K562 (cell line): Measurements from ENCODE around the gene NDUFV2. TPM values are rescaled to one million over a fixed set of nuclear protein-coding genes. Genes with fewer than 3 reads are reported as not detected.
A peak's percentile ranks its signal among the peaks of the same experiment; 100 is the strongest.

Experiments
- ATAC-seq: fragments of 200-7000 bp; cut with Tn5 transposase; 3 replicates; pipeline ENCODE4 v1.9.1; 2020; ENCODE audit warnings: moderate library complexity
- BruUV-seq: library from RNA; stranded (reverse); fragments of 400-500 nt; replicated peaks from 2 replicates; lab custom pipeline; 2021; lab: Mats Ljungman, UMichigan
- CTCF ChIA-PET: fragments of 300-600 bp; formaldehyde crosslinking; extraction: SDS; loops from one replicate; lab custom pipeline; 2021; ENCODE audit warnings: low intra/inter-chr PET ratio; lab: Yijun Ruan, JAX
- POLR2A ChIA-PET: fragments of 300-600, 350-650 bp; sonication (Branson Sonifier 250); formaldehyde crosslinking; extraction: SDS; loops from one replicate; lab custom pipeline; 2021; ENCODE audit warnings: antibody characterized with exemption, inconsistent platforms; lab: Yijun Ruan, JAX
- DNase-seq, 4 experiments: peaks; one replicate each; pipeline versions ENCODE4 v3.0.0 to v3.0.0-alpha.2; 2011 to 2018; ENCODE audit warnings: low spot score in 3 of 4, mixed read lengths in 3 of 4; ENCODE audit errors: extremely low read depth in 1 of 4
- FAIRE-seq: peaks from 2 replicates; lab custom pipeline; 2011; peaks lifted over from hg19 to GRCh38; lab: Jason Lieb, UNC
- H2AFZ ChIP-seq: 2 replicates; pipeline ENCODE4 v1.6.0; 2011; ENCODE audit warnings: low read depth, low read length, control low read depth, inconsistent platforms
- H3K27ac ChIP-seq: fragments of 200-600 bp; 3 replicates; pipeline ENCODE4 v1.8.0; 2011; ENCODE audit warnings: low read depth, mild to moderate bottlenecking, control low read depth, inconsistent platforms, low read length, moderate library complexity, mixed read lengths; ENCODE audit errors: extremely low read depth
- H3K27me3 ChIP-seq, 2 experiments: fragments of 300-600 bp in 1 of 2; 2 replicates in 1 of 2; 3 replicates in 1 of 2; pipeline versions ENCODE4 v1.6.0 to v1.8.0; 2011; ENCODE audit warnings: inconsistent platforms in 2 of 2, low read length in 2 of 2, mild to moderate bottlenecking in 1 of 2, mixed read lengths in 1 of 2, moderate library complexity in 1 of 2; ENCODE audit not compliant: control insufficient read depth in 2 of 2, insufficient read depth in 2 of 2
- H3K36me3 ChIP-seq: fragments of 300-600 bp; 3 replicates; pipeline ENCODE4 v1.8.0; 2011; ENCODE audit warnings: mild to moderate bottlenecking, low read length, inconsistent platforms; ENCODE audit not compliant: control insufficient read depth, insufficient read depth
- H3K4me1 ChIP-seq, 2 experiments: fragments of 200-600 bp in 1 of 2; replicated peaks in 1 of 2; 2 replicates in 1 of 2; 3 replicates in 1 of 2; pipeline versions ENCODE4 v1.5.1 to v1.8.0; 2011; ENCODE audit warnings: inconsistent platforms in 2 of 2, low read length in 2 of 2, mild to moderate bottlenecking in 1 of 2, mixed read lengths in 1 of 2, moderate library complexity in 1 of 2; ENCODE audit not compliant: control insufficient read depth in 2 of 2, insufficient read depth in 2 of 2
- H3K4me2 ChIP-seq: 2 replicates; pipeline ENCODE4 v1.6.1; 2011; ENCODE audit warnings: low read length, control low read depth, inconsistent platforms, mixed read lengths; ENCODE audit not compliant: insufficient read depth
- H3K4me3 ChIP-seq: fragments of 200-600 bp; sonication (generic), shearing (Covaris generic); 2 replicates; pipeline ENCODE4 v1.5.1; 2016; ENCODE audit warnings: control low read depth, inconsistent platforms
- H3K79me2 ChIP-seq: fragments of 200-600 bp; 3 replicates; pipeline ENCODE4 v1.8.0; 2011; ENCODE audit warnings: low read length, inconsistent platforms; ENCODE audit not compliant: control insufficient read depth, insufficient read depth
- H3K9ac ChIP-seq, 2 experiments: 2 replicates each; pipeline versions ENCODE4 v1.6.0 to v1.6.1; 2011; ENCODE audit warnings: low read depth in 2 of 2, low read length in 2 of 2, control low read depth in 1 of 2, inconsistent platforms in 1 of 2, mild to moderate bottlenecking in 1 of 2, mixed read lengths in 1 of 2; ENCODE audit not compliant: insufficient read depth in 1 of 2
- H3K9me1 ChIP-seq: one replicate; pipeline ENCODE4 v1.6.0; 2011; ENCODE audit warnings: inconsistent platforms, mild to moderate bottlenecking, low read length, moderate library complexity; ENCODE audit not compliant: control insufficient read depth, insufficient read depth
- H3K9me3 ChIP-seq: replicated peaks from 2 replicates; pipeline ENCODE4 v1.5.1; 2011; ENCODE audit warnings: low read depth, low read length, inconsistent platforms; ENCODE audit not compliant: control insufficient read depth, insufficient read depth
- H4K20me1 ChIP-seq: replicated peaks from 2 replicates; pipeline ENCODE4 v1.6.1; 2011; ENCODE audit warnings: low read length, inconsistent platforms, mixed read lengths; ENCODE audit not compliant: control insufficient read depth, insufficient read depth
- ETV5 ChIP-seq: sonication (generic); formaldehyde crosslinking; IDR thresholded peaks from 2 replicates; pipeline ENCODE4 v1.4.0; 2020; ENCODE audit warnings: low read depth, mild to moderate bottlenecking, missing genetic modification reagents
- KAT8 ChIP-seq: fragments of 450-650 bp; IDR thresholded peaks from 2 replicates; pipeline ENCODE4 v1.6.1; 2016; ENCODE audit warnings: low read depth, mild to moderate bottlenecking
- POLR2H ChIP-seq: IDR thresholded peaks from 2 replicates; pipeline ENCODE4 v1.6.1; 2016; ENCODE audit warnings: missing genetic modification characterization, low read depth, mild to moderate bottlenecking, control low read depth, missing compliant biosample characterization, moderate library complexity
- TEAD4 ChIP-seq, 2 experiments: sonication (generic) in 1 of 2; formaldehyde crosslinking in 1 of 2; IDR thresholded peaks; 2 replicates each; pipeline versions ENCODE4 v1.6.1 to v1.8.0; 2012 to 2022; ENCODE audit warnings: borderline replicate concordance in 1 of 2, inconsistent platforms in 1 of 2, low read length in 1 of 2, mild to moderate bottlenecking in 1 of 2, missing genetic modification reagents in 1 of 2
- UBTF ChIP-seq, 2 experiments: IDR thresholded peaks; 2 replicates each; pipeline ENCODE4 v1.6.1; 2012; ENCODE audit warnings: improper control_type of control experiment in 2 of 2, low read depth in 2 of 2, low read length in 2 of 2, borderline replicate concordance in 1 of 2
- ZBTB5 ChIP-seq: fragments of 450-650 bp; IDR thresholded peaks from 2 replicates; pipeline ENCODE4 v1.6.1; 2017; ENCODE audit warnings: antibody characterized with exemption
- WGBS: fragments of 100-300 bp; shearing (Covaris generic); methylation state at CpG from one replicate; pipeline ENCODE4 v1.1.6; 2016; ENCODE audit warnings: low coverage, mixed read lengths; ENCODE audit not compliant: insufficient coverage; ENCODE audit errors: missing lambda C conversion rate; 5-methylcytosine and 5-hydroxymethylcytosine counted together
- in situ Hi-C: fragments of 300-500 bp; cut with MboI; formaldehyde crosslinking; loops from 4 replicates; pipeline ENCODE4 v1.15.0; 2018; ENCODE audit warnings: inconsistent platforms, mixed read lengths
- intact Hi-C: fragments of 100-400 bp; cut with micrococcal nuclease; formaldehyde crosslinking; loops from 2 replicates; pipeline ENCODE4 v1.14.2; 2022
- polyA plus RNA-seq, 8 experiments: library from polyadenylated mRNA; depleted of rRNA in 4 of 8; stranded (reverse) in 5 of 8; unstranded in 3 of 8; fragments of >200 nt; fragmentation: Nextera tagmentation in 2 of 8; fragmentation: Illumina TruSeq in 1 of 8; extraction: Ambion mirVana in 2 of 8; extraction: Trizol in 1 of 8; gene quantifications; 2 replicates each; pipeline versions ENCODE4 v1.2.1 to v1.2.3, GENCODE V29; 2011 to 2014; ENCODE audit warnings: inconsistent platforms in 1 of 8, missing spikeins in 1 of 8
- total RNA-seq, 7 experiments: library from RNA; depleted of rRNA in 6 of 7; stranded (reverse); fragments of >200 nt in 6 of 7; fragmentation: Illumina TruSeq in 2 of 7; extraction: Trizol in 2 of 7; gene quantifications; 2 replicates each; pipeline versions ENCODE4 v1.2.1 to v1.2.3, GENCODE V29; 2011 to 2021; ENCODE audit warnings: low replicate concordance in 1 of 7

NDUFV2 gene
- total and polyA plus RNA-seq, 9 of the 15 experiments (the other 6 are each of a cell fraction or from before 2014, with no cell fraction given) = 213 to 550 (median 384) TPM

GRCh38 chr18:9123520-9123919 is 21.0 kb downstream of the NDUFV2 start (continued):
- TF ChIP-seq UBTF (IDR thresholded peaks at IDR 0.05; ENCODE audit: borderline replicate concordance in 1 of 2, low read depth in 2 of 2, low read length in 2 of 2) (no peak), ZBTB5 (no peak), KAT8 (no peak), TEAD4 (IDR thresholded peaks at IDR 0.05; ENCODE audit: low read length) (no peak), TEAD4 (CRISPR knock-in tag; IDR thresholded peaks at IDR 0.05; ENCODE audit: borderline replicate concordance) (no peak)
- TF ChIP-seq, all 486 proteins: peak for 5

- FAIRE-seq = no peak
- no peak overlapping the region for H3K27ac ChIP-seq
- TF ChIP-seq ETV5 (CRISPR knock-in tag) (no peak), POLR2H (tag) (0 out of 2 replicates have a peak, but pooled peaks have one; percentile 25)
- TF ChIP-seq, all 486 proteins: peak for 1
- no peak for ATAC-seq
- H3K9ac ChIP-seq = no peak overlapping the region
- CTCF ChIA-PET = no interaction called here
- POLR2A ChIA-PET = interaction anchor here (0.6 to 4.4 kb wide), 6 partner anchors 8 to 32 kb away, joined by 3 to 30 read pairs (median 8); partner anchors contain the start of genes ANKRD12 and NDUFV2
- no peaks in the 10 kb centered on the region for H3K9me3 ChIP-seq
- 92% methylated on average over 1 of the region's 1 CpG for WGBS
- H4K20me1 ChIP-seq = no peaks in the 10 kb centered on the region
- no TSS peak for BruUV-seq
- intact Hi-C loops = no loop called here
- H3K79me2 ChIP-seq = peaks cover 67% of the 10 kb centered on the region
- no peaks in the 10 kb centered on the region for H3K27me3 ChIP-seq
- H3K36me3 ChIP-seq = peaks cover 94% of the 10 kb centered on the region
- H2AFZ ChIP-seq = no peak overlapping the region
- in situ Hi-C loops = no loop called here
- no peak overlapping the region for H3K4me3 ChIP-seq
- H3K4me2 ChIP-seq = no peak overlapping the region
- H3K9me1 ChIP-seq = no peaks in the 10 kb centered on the region
- H3K4me1 ChIP-seq = no peaks in the 10 kb centered on the region
- no peak for DNase-seq
Measured at GRCh38 chr18:9124824-9125223, 22.3 kb downstream of the NDUFV2 start.
